Suprapubic skin (tissue), 4 donors: Measurements from ENCODE around the gene NUDT1.

Experiments
- EP300 ChIP-seq: sonication (generic); formaldehyde crosslinking; IDR thresholded peaks from one replicate; pipeline ENCODE4 v1.6.1; 2017; ENCODE audit warnings: antibody characterized with exemption
- POLR2A ChIP-seq, 2 donors: fragments of 450-650 bp; IDR thresholded peaks; one replicate each; pipeline ENCODE4 v1.6.1; 2017; ENCODE audit warnings: antibody characterized with exemption in 2 of 2, mild to moderate bottlenecking in 2 of 2, moderate library complexity in 2 of 2
- POLR2AphosphoS5 ChIP-seq, 3 donors: sonication (generic); formaldehyde crosslinking; IDR thresholded peaks; one replicate each; pipeline ENCODE4 v1.6.1; 2017; ENCODE audit warnings: antibody characterized with exemption in 3 of 3
- TF ChIP-seq, protein P1 (sequence below), 2 donors: fragments of 200-600 bp in 1 of 2; fragments of 450-650 bp in 1 of 2; sonication (generic) in 1 of 2; IDR thresholded peaks; one replicate each; pipeline ENCODE4 v1.5.1; 2016 to 2019; ENCODE audit warnings: antibody characterized with exemption in 2 of 2, mild to moderate bottlenecking in 1 of 2, moderate library complexity in 1 of 2

DNA sequence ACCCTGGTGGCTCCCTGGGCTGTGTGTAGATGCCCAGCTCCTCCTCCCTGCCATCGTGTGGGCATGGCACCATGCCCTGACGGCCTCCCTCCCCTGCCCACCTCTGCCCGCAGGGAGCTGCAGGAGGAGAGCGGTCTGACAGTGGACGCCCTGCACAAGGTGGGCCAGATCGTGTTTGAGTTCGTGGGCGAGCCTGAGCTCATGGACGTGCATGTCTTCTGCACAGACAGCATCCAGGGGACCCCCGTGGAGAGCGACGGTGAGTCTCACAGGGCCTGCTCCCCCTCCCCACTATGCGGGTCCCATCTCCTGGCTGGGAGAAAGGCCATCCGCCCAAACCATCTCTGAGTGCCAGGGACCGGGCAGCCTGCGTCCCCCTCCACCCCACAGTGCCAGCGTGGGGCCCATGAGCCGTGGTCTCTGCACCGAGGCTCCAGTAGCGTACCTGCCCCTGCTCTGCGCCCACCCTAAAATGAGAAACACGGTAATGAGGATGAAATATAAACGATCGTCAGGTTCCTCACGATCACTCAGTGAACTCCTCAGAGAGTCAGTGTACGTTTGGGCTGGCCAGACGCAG, 7.8 kb downstream of the NUDT1 start:
- TF ChIP-seq, protein P1, sequence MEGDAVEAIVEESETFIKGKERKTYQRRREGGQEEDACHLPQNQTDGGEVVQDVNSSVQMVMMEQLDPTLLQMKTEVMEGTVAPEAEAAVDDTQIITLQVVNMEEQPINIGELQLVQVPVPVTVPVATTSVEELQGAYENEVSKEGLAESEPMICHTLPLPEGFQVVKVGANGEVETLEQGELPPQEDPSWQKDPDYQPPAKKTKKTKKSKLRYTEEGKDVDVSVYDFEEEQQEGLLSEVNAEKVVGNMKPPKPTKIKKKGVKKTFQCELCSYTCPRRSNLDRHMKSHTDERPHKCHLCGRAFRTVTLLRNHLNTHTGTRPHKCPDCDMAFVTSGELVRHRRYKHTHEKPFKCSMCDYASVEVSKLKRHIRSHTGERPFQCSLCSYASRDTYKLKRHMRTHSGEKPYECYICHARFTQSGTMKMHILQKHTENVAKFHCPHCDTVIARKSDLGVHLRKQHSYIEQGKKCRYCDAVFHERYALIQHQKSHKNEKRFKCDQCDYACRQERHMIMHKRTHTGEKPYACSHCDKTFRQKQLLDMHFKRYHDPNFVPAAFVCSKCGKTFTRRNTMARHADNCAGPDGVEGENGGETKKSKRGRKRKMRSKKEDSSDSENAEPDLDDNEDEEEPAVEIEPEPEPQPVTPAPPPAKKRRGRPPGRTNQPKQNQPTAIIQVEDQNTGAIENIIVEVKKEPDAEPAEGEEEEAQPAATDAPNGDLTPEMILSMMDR (IDR thresholded peaks at IDR 0.05): no peak
- no peak for TF ChIP-seq POLR2A (IDR thresholded peaks at IDR 0.05)
- TF ChIP-seq EP300: no peak
- no peak for TF ChIP-seq POLR2AphosphoS5 (IDR thresholded peaks at IDR 0.05)
